Karpas-422 (cell line): ENCODE measurements around the gene PEX26. TPM values are rescaled to one million over a fixed set of nuclear protein-coding genes. Genes with fewer than 3 reads are reported as not detected.

Experiments
- DNase-seq: peaks from one replicate; pipeline ENCODE4 v3.0.0-alpha.2; 2015
- H2AFZ ChIP-seq: fragments of 200-600 bp; sonication (generic); 2 replicates; pipeline ENCODE4 v1.6.1; 2014; ENCODE audit warnings: antibody characterized with exemption, low read length, mixed read lengths
- H3K27ac ChIP-seq: fragments of 200-600 bp; sonication (generic); 2 replicates; pipeline ENCODE4 v1.5.1; 2014; ENCODE audit warnings: mild to moderate bottlenecking, low read length, moderate library complexity
- H3K27me3 ChIP-seq: fragments of 200-600 bp; sonication (generic); 2 replicates; pipeline ENCODE4 v1.6.1; 2014; ENCODE audit warnings: low read length, mixed read lengths
- H3K36me3 ChIP-seq: fragments of 200-600 bp; sonication (generic); 2 replicates; pipeline ENCODE4 v1.6.1; 2014; ENCODE audit warnings: low read length, mixed read lengths; ENCODE audit not compliant: insufficient read depth
- H3K4me1 ChIP-seq: fragments of 200-600 bp; sonication (generic); 2 replicates; pipeline ENCODE4 v1.6.1; 2014; ENCODE audit warnings: mild to moderate bottlenecking, low read length, mixed read lengths
- H3K4me2 ChIP-seq: fragments of 200-600 bp; sonication (generic); 2 replicates; pipeline ENCODE4 v1.6.1; 2014; ENCODE audit warnings: low read length, low read depth, mild to moderate bottlenecking; ENCODE audit not compliant: poor library complexity, severe bottlenecking
- H3K4me3 ChIP-seq: fragments of 200-600 bp; sonication (generic); 2 replicates; pipeline ENCODE4 v1.5.1; 2014; ENCODE audit warnings: mild to moderate bottlenecking, antibody characterized with exemption, low read length, mixed read lengths
- H3K79me2 ChIP-seq: fragments of 200-600 bp; sonication (generic); 2 replicates; pipeline ENCODE4 v1.6.1; 2014; ENCODE audit warnings: mild to moderate bottlenecking, low read length, mixed read lengths
- H3K9ac ChIP-seq: fragments of 200-600 bp; sonication (generic); 2 replicates; pipeline ENCODE4 v1.6.0; 2014; ENCODE audit warnings: low read length
- H3K9me2 ChIP-seq: fragments of 200-600 bp; sonication (generic), shearing (Covaris generic); replicated peaks from 2 replicates; pipeline ENCODE4 v1.6.0; 2014; ENCODE audit warnings: mild to moderate bottlenecking, low read length, moderate library complexity; ENCODE audit not compliant: insufficient read depth
- H3K9me3 ChIP-seq: fragments of 300-700, 200-600 bp; sonication (generic); 2 replicates; pipeline ENCODE4 v1.6.1; 2014; ENCODE audit warnings: low read length, mixed read lengths
- H4K20me1 ChIP-seq: fragments of 200-600 bp; sonication (generic); 2 replicates; pipeline ENCODE4 v1.6.1; 2014; ENCODE audit warnings: mild to moderate bottlenecking, antibody characterized with exemption, low read length, low read depth; ENCODE audit not compliant: insufficient read depth
- total RNA-seq: library from RNA; depleted of rRNA; stranded (reverse); fragments of >200 nt; shearing (Covaris generic); gene quantifications from 2 replicates; pipeline ENCODE4 v1.2.3, GENCODE V29; 2014; ENCODE audit warnings: low replicate concordance; rRNA removed

Gene PEX26
- 22.4 and 27.5 TPM in 2 replicates for total RNA-seq

DNA sequence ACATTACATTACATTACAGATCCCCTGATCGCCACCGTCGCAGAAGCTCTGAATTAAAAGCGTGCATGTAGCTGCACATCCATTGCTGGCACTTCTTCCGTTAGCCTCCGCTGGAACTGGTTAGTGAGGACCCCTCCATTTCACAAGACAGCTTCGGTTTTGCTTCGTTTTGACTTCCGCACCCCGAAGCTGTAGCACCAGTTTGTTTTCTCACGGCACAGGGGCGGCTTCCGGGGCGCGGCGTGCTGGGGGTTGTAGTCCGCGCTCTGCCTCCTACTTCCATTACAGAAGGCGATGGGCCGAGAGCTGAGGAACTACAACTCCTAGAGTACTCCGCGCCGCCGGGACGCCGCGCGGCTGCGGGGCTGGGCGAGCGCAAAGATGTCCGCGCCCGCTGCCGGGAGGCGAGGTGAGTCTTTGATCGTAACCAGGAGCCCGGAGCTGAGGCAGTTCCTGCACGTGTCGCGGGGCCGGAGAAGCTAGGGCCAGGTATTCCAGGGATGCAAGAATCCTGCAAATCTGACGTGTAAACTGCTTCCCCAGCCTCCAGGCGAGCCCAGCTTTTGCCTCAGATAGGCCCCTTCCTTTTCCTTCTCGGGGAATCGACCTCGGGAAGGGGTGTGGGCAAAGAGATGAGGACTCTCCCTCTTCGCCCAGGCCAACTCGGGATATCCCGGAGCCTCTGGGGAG, at the start of gene PEX26:
Gene PEX26, plus strand, starts transcription at position 352 of the 690 bp plus-strand sequence. CDS start 387 bp downstream, outside the sequence.
- DNase-seq: peak; percentile 98
- Histone ChIP-seq H3K27me3 (no peaks in the 10 kb centered on the region), H3K79me2 (peaks cover 55% of the 10 kb centered on the region), H4K20me1 (peaks cover 7% of the 10 kb centered on the region; the same call in 1 of the 2 replicates), H3K4me1 (peaks cover 38% of the 10 kb centered on the region), H2AFZ (peak within 1 kb of the TSS; percentile 3; the same call in 1 of the 2 replicates), H3K27ac (peak within 1 kb of the TSS; percentile 88), H3K9me2 (no peaks in the 10 kb centered on the region), H3K4me3 (peak within 1 kb of the TSS; percentile 73), H3K9me3 (no peaks in the 10 kb centered on the region), H3K9ac (peak within 1 kb of the TSS; percentile 92), H3K36me3 (peaks cover 33% of the 10 kb centered on the region), H3K4me2 (peak within 1 kb of the TSS; percentile 92)

DNA sequence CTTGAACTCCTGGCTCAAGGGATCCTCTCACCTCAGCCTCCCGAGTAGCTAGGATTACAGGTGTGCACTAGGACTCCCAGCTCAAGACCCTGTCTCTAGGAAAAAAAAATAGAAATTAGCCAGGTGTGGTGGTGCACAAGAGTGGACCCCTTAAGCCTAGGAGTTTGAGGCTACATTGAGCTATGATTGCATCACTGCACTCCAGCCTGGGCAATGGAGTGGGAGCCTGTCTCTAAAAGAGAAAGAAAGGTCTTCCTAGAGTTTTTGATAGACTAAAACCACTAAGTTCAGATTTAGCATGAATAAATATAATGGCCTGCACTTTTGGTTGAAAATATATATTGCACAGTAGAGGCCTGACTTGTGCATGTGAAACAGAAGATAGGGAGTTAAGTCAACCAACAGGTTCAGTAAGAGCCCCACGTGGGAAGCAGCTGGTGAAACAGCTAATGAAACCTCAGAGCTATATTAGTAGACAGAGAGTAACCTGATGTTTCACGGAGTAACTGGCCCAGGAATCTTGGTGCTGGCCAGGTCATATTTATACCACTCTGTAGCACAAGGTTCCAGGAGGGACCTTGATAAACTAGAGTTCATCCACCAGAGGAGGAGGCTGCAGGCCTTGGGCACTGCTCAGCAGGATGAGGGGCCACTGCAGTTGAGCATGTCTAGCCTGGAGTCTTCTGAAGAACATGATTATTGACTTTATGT, 48.8 kb upstream of the PEX26 start:
- Histone ChIP-seq H3K9ac (no peak overlapping the region), H3K27ac (no peak overlapping the region), H3K79me2 (no peaks in the 10 kb centered on the region), H2AFZ (no peak overlapping the region), H3K9me3 (no peaks in the 10 kb centered on the region), H3K4me3 (no peak overlapping the region), H3K27me3 (no peaks in the 10 kb centered on the region), H3K9me2 (no peaks in the 10 kb centered on the region), H3K36me3 (no peaks in the 10 kb centered on the region), H3K4me2 (no peak overlapping the region), H4K20me1 (no peaks in the 10 kb centered on the region), H3K4me1 (peaks cover 17% of the 10 kb centered on the region)
- DNase-seq: peak; percentile 41

DNA sequence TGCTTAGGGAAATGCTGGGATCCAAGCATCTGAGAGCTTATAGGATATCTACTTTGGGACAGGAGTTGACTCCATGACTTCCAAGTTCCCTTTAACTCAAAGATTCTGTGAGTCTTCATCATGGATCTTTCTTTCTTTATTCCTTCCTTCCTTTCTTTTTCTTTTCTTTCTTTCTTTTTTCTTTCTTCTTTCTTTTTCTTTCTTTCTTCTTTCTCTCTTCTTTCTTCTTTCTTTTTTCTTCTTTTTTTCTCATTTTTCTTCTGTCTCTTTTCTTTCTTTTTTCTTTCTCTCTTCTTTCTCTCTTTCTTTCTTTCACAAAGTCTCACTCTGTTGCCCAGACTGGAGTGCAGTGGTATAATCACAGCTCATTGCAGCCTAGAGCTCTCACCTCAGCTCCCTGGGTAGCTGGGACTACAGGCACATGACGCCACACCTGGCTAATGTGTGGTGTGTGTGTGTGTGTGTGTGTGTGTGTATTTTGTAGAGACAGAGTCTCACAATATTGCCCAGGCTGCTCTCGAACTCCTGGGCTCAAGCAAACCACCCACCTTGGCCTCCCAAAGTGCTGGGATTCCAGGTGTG, 48.0 kb upstream of the PEX26 start:
- Histone ChIP-seq H3K9me2 (no peaks in the 10 kb centered on the region), H3K79me2 (no peaks in the 10 kb centered on the region), H2AFZ (no peak overlapping the region), H3K4me3 (no peak overlapping the region), H4K20me1 (no peaks in the 10 kb centered on the region), H3K9me3 (no peaks in the 10 kb centered on the region), H3K9ac (no peak overlapping the region), H3K27ac (no peak overlapping the region), H3K27me3 (no peaks in the 10 kb centered on the region), H3K36me3 (no peaks in the 10 kb centered on the region), H3K4me1 (peaks cover 16% of the 10 kb centered on the region), H3K4me2 (no peak overlapping the region)
- peak; percentile 34 for DNase-seq

DNA sequence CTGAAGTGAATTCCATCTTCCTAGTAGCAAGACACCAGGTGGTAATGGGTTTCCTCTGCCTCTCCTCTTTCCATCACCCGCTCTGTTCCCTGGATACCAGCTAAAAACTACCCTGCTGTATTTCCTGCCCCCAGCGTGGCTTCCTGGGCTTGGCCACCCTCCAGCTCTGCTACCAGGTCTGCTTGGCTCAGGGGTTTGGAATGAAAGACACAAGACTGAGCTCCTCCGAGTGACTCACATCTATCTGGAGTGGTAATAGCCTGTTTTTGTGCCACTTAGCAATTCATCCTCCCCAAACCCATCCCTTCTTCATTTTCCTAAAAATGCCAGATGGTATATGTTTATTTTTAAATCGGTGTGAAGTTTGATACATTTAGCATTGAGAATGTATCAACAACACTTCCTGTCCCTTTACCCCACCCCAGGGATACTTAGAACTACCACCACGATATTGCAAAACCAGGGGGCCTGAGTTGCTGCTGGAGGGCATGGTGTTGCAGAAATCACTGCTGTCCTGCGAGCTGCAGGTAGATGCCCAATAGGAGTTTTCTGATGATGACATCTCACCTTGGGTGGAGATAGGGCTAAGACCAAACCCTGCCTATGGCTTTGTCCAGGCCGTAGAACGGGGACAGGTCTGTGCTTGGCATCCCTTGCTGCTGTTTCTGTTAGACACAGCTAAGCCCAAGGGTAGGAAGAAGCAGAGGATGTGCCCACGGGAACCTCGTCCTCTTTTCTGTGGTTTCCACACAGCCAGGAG, 45.9 kb upstream of the PEX26 start:
- no peak overlapping the region for H3K4me3 ChIP-seq
- H2AFZ ChIP-seq: no peak overlapping the region
- no peaks in the 10 kb centered on the region for H3K27me3 ChIP-seq
- H3K9me3 ChIP-seq: no peaks in the 10 kb centered on the region
- no peak overlapping the region for H3K9ac ChIP-seq
- H4K20me1 ChIP-seq: no peaks in the 10 kb centered on the region
- peak; percentile 10 for DNase-seq
- no peaks in the 10 kb centered on the region for H3K36me3 ChIP-seq
- H3K27ac ChIP-seq: no peak overlapping the region
- no peaks in the 10 kb centered on the region for H3K79me2 ChIP-seq
- peaks cover 11% of the 10 kb centered on the region for H3K4me1 ChIP-seq
- no peaks in the 10 kb centered on the region for H3K9me2 ChIP-seq
- H3K4me2 ChIP-seq: no peak overlapping the region

DNA sequence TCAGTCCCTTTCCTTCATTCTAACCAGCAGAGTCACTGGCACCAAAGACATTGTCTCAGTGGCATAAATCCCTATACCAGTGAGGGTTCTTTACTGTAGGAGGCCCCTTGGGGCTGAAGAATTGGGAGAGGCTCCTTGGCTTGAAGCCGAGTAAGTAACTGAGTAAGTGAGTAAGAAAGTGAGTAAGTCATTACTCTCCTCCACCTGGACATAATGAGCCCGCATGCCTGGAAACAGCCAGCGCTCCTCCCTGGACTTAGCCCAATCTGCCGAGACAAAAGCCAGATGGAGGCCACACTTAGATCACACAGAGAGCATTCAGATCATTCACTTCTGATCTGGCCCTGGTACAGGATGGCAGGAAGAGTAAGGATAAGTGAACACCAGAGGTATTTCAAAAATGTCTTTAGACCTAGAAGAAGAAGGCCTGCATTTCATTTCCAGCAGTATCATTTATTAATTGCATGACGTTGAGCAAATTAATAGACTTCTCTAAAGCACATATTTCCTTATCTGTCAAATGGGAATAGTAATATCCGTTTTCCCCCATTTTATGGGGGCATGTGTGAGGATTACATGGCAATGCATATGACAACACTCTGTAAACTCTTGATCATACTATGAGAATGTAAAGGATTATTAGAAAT, 45.2 kb upstream of the PEX26 start:
- no peaks in the 10 kb centered on the region for H4K20me1 ChIP-seq
- no peak overlapping the region for H3K27ac ChIP-seq
- H3K9me3 ChIP-seq: no peaks in the 10 kb centered on the region
- no peaks in the 10 kb centered on the region for H3K27me3 ChIP-seq
- H2AFZ ChIP-seq: no peak overlapping the region
- H3K9me2 ChIP-seq: no peaks in the 10 kb centered on the region
- no peak overlapping the region for H3K9ac ChIP-seq
- no peaks in the 10 kb centered on the region for H3K79me2 ChIP-seq
- H3K4me1 ChIP-seq: peaks cover 11% of the 10 kb centered on the region
- peak; percentile 36 for DNase-seq
- no peaks in the 10 kb centered on the region for H3K36me3 ChIP-seq
- H3K4me2 ChIP-seq: no peak overlapping the region
- H3K4me3 ChIP-seq: no peak overlapping the region

DNA sequence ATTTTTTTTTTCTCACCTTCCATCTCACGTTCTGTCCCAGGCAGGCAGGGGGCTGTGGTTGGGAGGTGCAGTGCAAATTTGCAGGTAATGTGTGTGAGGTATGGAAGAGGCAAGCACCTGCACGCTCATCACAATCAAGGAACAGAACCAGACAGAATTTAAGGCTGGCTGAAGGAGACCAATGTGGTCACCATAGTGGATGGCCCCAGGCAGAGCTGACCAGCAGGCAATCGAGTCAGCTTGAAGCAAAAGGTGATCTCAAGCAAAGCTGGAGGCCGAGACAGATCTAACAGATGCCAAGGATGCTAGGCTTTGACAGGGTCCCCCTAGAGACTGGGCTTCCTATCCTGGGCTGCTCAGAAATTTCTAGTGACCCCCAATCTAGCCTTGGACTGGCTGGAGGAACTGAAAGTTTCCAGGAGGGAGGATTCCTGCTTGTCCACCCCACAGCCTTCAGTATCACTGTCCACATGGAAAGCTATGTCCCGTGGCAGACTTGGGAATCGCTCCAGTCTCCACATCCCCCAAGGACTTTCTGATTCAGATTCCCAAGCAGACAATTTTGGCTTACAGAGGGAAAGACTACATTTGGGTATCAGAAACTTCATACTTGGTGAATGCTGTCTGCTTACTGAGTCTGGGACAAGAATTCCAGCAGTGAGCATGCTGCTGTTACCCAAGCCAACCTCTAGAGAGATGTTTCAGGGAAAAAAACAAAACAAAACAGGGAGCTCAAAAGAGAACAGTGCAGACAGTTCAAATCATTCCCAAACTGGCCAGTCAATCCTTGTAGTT, 44.4 kb upstream of the PEX26 start:
- no peak overlapping the region for H3K27ac ChIP-seq
- H3K27me3 ChIP-seq: no peaks in the 10 kb centered on the region
- DNase-seq: peak; percentile 30
- H3K4me2 ChIP-seq: no peak overlapping the region
- H4K20me1 ChIP-seq: no peaks in the 10 kb centered on the region
- H3K9ac ChIP-seq: no peak overlapping the region
- no peaks in the 10 kb centered on the region for H3K9me3 ChIP-seq
- H2AFZ ChIP-seq: no peak overlapping the region
- H3K4me3 ChIP-seq: no peak overlapping the region
- H3K9me2 ChIP-seq: no peaks in the 10 kb centered on the region
- peaks cover 11% of the 10 kb centered on the region for H3K4me1 ChIP-seq
- no peaks in the 10 kb centered on the region for H3K79me2 ChIP-seq
- no peaks in the 10 kb centered on the region for H3K36me3 ChIP-seq

DNA sequence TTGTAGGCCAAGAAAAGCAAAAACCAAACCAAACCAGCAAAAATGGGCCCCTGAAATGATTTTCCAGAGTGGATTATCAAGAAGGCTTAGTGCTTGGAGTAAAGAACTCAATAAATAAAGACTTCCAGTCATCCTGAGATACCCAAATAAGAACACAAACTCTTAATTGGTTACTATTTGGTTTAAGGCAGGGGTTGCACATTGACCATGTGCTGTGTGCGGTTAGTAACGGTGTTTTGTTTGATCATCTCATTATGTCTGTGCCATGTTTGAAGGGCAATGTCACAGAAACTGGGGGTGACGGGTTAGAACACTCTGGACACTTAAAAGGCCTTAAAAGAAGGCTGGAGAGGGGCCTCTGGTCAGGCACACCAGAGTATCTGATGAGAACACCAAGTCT, 43.7 kb upstream of the PEX26 start:
- Histone ChIP-seq H2AFZ (no peak overlapping the region), H4K20me1 (no peaks in the 10 kb centered on the region)

More for the DNA sequence above, 43.7 kb upstream of the PEX26 start:
- peaks cover 9% of the 10 kb centered on the region for H3K4me1 ChIP-seq
- peak; percentile 19 for DNase-seq
- no peak overlapping the region for H3K4me3 ChIP-seq
- H3K9me2 ChIP-seq: no peaks in the 10 kb centered on the region
- no peaks in the 10 kb centered on the region for H3K36me3 ChIP-seq
- H3K9ac ChIP-seq: no peak overlapping the region
- no peak overlapping the region for H3K4me2 ChIP-seq
- H3K27ac ChIP-seq: no peak overlapping the region
- H3K9me3 ChIP-seq: no peaks in the 10 kb centered on the region
- H3K27me3 ChIP-seq: no peaks in the 10 kb centered on the region
- H3K79me2 ChIP-seq: no peaks in the 10 kb centered on the region
